GM18868 (cell line): ENCODE data around the gene ANKRD13D.
"Not testable (repeated sequence)": the region's sequence is repeated elsewhere in the genome, so short reads cannot be mapped to it uniquely, and the experiment has no call there.

Source experiments
- ATAC-seq: cut with Tn5 transposase; IDR thresholded peaks from one replicate; pipeline ENCODE4 v1.9.1; 2021; ENCODE audit warnings: mild to moderate bottlenecking, moderate library complexity; ENCODE audit not compliant: unreplicated experiment

The ANKRD13D gene

GRCh38 chr11:67289226-67289650, at the start of gene ANKRD13D:
TSS of gene ANKRD13D (plus strand) at chr11:67289303. CDS start at chr11:67289461, 158 bp downstream.
- ATAC-seq, result peak; percentile 53

DNA sequence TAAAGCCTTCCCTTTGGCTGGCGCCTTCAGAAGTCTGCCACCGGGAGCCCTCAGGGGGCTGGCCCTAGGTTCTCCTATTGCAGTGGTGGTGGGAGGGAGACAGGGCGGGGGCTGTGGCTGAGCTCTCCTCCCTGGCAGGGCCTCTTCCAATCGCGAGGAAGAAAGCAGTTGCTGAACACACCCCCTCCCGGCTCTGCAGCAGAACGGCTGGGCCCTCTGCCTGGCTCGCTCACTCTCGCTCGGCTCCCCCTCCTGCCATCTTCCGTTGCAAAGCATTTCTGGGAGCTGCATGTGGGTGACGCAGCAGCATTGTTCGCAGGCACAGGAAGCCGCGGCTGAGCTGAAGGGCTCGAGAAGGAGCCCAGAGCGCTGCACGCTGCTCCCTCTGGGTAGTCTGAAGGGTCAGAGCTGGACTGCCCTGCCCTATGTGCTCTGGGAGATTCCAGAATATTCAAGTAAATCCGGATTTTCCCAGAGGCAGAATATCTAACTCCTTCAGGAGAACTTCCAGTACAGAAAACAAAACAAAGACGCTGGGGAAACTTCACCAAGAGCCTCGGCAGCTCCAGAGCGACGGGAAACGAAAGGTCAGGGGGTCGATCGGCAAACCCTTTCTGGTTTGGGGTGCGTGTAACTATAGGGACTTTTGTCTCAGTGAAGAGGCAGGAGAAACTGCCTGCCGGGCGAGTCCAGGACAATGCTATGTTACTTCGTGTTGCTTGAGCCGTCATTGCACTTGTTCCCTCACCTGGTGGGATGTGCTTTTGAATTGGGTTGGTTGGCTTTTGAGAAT, 49.1 kb upstream of the ANKRD13D start:
- ATAC-seq, result peak; percentile 90

DNA sequence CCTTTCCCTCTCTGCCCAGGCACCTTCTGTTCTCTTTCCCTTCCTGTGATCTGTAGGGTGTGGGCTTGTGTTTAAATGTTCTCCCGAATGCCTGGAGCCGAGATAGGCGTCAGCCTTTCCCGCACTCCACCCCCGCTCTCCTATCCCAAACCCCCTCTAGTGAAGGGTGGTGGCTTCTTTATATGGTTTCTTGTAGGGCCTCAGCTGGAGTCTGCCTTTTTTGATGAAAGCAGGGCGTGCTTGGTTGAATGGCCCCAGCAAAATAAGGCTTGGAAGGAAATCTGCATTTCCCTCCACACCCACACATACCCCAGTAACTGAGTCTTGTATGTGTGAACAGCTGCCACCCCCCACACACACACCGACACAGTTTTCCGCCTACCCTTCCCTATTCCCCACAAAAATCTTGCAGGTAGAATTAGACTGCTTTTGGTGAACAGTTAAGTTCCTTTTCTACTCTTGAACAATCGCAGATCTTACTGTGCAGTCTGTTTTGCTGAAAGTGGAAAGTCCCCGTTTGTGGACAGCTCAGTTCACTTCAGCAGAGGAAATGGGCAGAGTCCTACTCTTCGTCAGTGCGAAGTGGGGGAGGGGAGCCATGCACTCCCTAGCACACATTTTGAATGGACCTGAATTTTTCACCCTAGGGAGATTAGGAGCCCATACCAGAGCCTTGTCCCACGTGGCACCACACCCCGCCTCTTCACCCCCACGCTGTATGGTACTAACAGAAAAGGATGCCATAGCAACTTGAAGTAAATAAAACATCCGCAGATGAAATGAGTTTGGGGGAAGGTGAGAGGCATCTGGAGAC, 48.3 kb upstream of the ANKRD13D start:
- peak; percentile 37 for ATAC-seq

GRCh38 chr11:67242548-67242947, 46.6 kb upstream of the ANKRD13D start:
- no peak for ATAC-seq

DNA sequence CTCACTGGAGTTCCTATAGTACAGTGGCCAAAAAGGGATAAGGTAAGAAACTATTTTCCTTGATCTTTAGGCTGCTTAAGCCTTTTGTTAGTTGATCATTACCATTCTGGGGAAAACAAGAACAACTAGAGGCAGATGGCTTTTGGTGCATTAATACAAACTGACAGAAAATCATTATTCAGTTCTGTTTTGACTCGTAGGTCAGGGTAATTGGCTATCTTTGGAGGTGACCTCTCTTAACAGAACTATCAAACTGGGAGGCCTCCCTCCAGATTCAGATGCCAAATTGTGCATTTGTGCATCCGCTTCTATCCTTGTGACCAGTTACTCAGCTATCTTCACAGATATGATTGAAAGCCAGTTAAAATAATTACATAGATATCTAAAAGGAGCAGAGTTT, 46.1 kb upstream of the ANKRD13D start:
- ATAC-seq, result no peak

DNA sequence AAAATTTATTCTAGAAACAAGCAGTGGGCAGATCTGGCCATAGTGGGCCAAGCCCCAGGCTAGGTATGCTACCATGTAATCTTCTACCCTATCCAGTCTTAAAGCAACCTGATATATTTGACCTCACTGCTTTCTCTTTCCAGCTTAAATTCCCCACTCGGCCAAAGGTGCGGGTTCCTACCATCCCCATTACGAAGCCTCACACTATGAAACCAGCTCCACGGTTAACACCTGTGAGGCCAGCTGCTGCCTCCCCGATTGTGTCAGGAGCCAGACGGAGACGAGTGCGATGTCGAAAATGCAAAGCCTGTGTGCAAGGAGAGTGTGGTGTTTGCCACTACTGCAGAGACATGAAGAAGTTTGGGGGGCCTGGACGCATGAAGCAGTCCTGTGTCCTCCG, 44.1 kb upstream of the ANKRD13D start:
- no peak for ATAC-seq

- no peak for ATAC-seq
Observed at GRCh38 chr11:67247946-67248550, 41.1 kb upstream of the ANKRD13D start.

DNA sequence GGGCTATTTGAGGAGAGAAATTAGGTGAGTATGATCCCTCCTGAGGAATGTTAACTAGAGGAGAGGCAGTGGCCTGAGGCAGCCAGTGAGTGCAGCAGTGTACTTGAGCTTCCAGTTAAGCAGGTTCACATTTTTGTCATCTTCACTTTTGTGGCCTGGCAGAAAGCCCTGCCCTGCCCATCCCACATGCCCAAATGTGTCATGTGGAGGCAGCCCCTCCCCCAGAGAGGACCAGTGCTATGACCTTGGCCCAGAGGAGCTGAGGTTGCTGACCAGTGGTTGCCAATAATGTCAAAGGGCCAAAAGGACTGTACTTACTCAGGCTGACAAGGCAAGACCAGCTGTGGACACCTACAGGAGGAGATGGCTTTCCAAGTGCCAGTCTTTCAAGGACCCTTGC, 40.5 kb upstream of the ANKRD13D start:
- ATAC-seq, result no peak

GRCh38 chr11:67250059-67251043, 38.8 kb upstream of the ANKRD13D start:
- no peak for ATAC-seq

- ATAC-seq, result no peak
Observed at GRCh38 chr11:67251841-67252240, 37.3 kb upstream of the ANKRD13D start.

DNA sequence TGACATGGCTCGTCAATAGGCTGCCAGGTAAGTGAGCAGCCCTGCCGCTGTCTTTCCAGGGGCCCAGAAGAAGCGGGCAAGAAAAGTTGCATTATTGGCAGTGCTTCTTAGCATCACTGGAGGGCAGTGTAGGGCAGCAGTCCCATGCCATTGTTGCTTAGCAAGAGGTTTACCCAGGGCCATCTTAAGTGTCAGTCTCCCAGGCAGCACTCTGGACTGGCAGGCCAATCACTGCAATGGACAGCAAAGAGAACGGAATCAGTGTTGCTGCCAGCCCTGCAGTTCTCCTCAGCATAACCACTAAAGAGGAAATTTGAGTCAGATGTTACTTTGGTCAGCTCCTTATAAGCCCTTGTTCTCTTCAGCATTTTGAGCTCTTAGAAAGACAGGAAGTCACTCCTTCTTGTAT, 36.3 kb upstream of the ANKRD13D start:
- no peak for ATAC-seq

- ATAC-seq, result no peak
Observed at GRCh38 chr11:67253872-67254624, 35.1 kb upstream of the ANKRD13D start.

GRCh38 chr11:67254798-67255197, 34.3 kb upstream of the ANKRD13D start:
- ATAC-seq, result no peak

DNA sequence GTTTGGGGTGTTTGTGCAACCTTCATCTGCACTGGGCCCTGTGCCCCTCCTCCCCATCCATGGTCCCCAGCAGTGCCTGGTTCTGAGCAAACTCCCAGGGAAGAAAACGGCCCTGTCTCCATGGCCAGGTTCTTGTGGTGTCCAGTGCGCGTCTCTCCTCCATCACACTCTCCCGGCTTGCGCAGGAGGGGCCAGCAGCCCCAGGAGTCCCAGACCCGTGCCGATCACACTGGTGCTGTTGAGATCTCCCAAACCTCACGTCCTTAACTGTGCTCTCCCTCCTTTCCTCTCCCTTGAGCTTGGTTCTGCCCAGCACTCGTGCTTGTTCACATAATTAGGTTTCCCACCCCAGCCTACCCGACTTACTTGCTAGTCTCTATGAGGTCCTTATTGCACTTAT, 33.8 kb upstream of the ANKRD13D start:
- no peak for ATAC-seq

GRCh38 chr11:67255864-67256263, 33.2 kb upstream of the ANKRD13D start:
- ATAC-seq, result no peak

GRCh38 chr11:67256477-67257135, 32.5 kb upstream of the ANKRD13D start:
- ATAC-seq, result no peak

DNA sequence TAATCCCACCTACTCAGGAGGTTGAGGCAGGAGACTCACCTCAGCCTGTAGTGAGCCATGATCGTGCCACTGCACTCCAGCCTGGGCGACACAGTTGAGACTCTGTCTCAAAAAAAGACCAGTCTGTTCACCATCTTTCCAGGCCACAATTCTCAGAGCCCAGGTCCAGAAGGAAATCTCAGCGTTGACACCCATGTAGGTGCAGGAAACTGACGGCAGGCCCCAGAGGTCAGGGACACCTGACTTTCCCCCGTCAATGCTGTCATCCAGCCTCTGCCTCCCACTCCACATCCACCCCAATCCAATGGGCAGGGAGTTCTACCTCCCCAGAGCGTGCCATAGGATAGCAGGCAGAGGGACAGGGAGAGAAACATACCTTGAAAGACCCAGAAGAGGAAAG, 28.7 kb upstream of the ANKRD13D start:
- ATAC-seq, result no peak

- not testable (repeated sequence) for ATAC-seq
Observed at GRCh38 chr11:67260885-67261639, 28.0 kb upstream of the ANKRD13D start.

DNA sequence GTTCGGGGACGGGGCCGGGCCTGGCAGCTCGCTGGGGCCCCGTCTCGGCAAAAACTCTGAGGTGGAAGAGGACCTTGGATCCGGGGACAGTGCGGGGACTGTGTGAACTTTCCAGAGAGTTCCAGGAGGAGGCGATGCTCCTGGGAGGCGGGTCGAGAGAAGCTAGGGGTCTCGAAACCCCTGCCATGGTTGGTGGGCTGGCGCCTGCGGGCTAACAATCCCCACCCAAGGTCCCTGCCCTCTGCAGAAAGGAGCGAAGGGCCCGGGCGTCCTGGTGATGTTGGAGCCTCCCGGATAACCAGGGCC, 27.5 kb upstream of the ANKRD13D start:
- no peak for ATAC-seq
